Measurements from ENCODE around the gene MT1H. TPM values are rescaled to one million over a fixed set of nuclear protein-coding genes. Genes with fewer than 3 reads are reported as not detected.

The MT1H gene
- total and polyA plus RNA-seq, 9 of the 15 experiments (the other 6 are each of a cell fraction or from before 2014, with no cell fraction given) = 0.13 to 0.37 TPM; not detected in 7

- Histone ChIP-seq H4K20me1 (replicated peaks; ENCODE audit: control insufficient read depth, insufficient read depth, low read length) (0 out of 2 replicates have a peak, but pooled peaks cover 4% of the 10 kb centered on the region), H3K4me1 (replicated peaks in 1 of 2; ENCODE audit: control insufficient read depth in 2 of 2, insufficient read depth in 2 of 2, low read length in 2 of 2) (peaks cover 3 to 22% of the 10 kb centered on the region in 2 experiments; a peak in 3 of 5 replicates), H3K9me3 (replicated peaks; ENCODE audit: control insufficient read depth, insufficient read depth, low read depth, low read length) (no peaks in the 10 kb centered on the region), H3K9ac (ENCODE audit: insufficient read depth in 1 of 2, low read depth in 2 of 2, low read length in 2 of 2) (no peak overlapping the region), H3K27ac (ENCODE audit: extremely low read depth, low read depth, low read length) (no peak overlapping the region), H3K27me3 (ENCODE audit: control insufficient read depth in 2 of 2, insufficient read depth in 2 of 2, low read length in 2 of 2) (peaks cover 28 to 70% of the 10 kb centered on the region in 2 experiments), H3K4me3 (no peak overlapping the region), H2AFZ (ENCODE audit: low read depth, low read length) (no peak overlapping the region), H3K4me2 (ENCODE audit: insufficient read depth, low read length) (no peak overlapping the region), H3K79me2 (ENCODE audit: control insufficient read depth, insufficient read depth, low read length) (no peaks in the 10 kb centered on the region), H3K9me1 (ENCODE audit: control insufficient read depth, insufficient read depth, low read length) (no peaks in the 10 kb centered on the region), H3K36me3 (ENCODE audit: control insufficient read depth, insufficient read depth, low read length) (no peaks in the 10 kb centered on the region)
- CTCF ChIA-PET (ENCODE audit: low intra/inter-chr PET ratio) = no interaction called here
- POLR2A ChIA-PET = interaction anchor here (0.6 to 1.1 kb wide), 2 partner anchors 10 to 1423 kb away, joined by 3 to 4 read pairs; no protein-coding TSS in a partner anchor
- intact Hi-C loops (cut with micrococcal nuclease) = no loop called here
- in situ Hi-C loops (cut with MboI) = no loop called here
- ATAC-seq = no peak
- DNase-seq (ENCODE audit: extremely low read depth in 1 of 4, low spot score in 3 of 4) = no peak
- 0% methylated on average over 1 of the region's 1 CpG for WGBS (ENCODE audit: insufficient coverage, low coverage, missing lambda C conversion rate)
- no TSS peak for BruUV-seq (replicated peaks)
- FAIRE-seq = no peak
- TF ChIP-seq CBX8 (IDR thresholded peaks at IDR 0.05; ENCODE audit: borderline replicate concordance, extremely low read depth, low read depth, low read length, poor library complexity, severe bottlenecking) (no peak), FOXJ3 (CRISPR knock-in tag; IDR thresholded peaks at IDR 0.05) (no peak), ARID3B (CRISPR knock-in tag; IDR thresholded peaks at IDR 0.05; ENCODE audit: borderline replicate concordance) (no peak), LCOR (CRISPR knock-in tag; IDR thresholded peaks at IDR 0.05) (no peak), ZBTB33 (CRISPR knock-in tag; IDR thresholded peaks at IDR 0.05) (no peak), ZBTB43 (CRISPR knock-in tag; IDR thresholded peaks at IDR 0.05) (no peak), LARP7 (IDR thresholded peaks at IDR 0.05) (no peak), CEBPZ (IDR thresholded peaks at IDR 0.05; ENCODE audit: borderline replicate concordance, low read depth, low read length) (no peak), ASH1L (IDR thresholded peaks at IDR 0.05; ENCODE audit: borderline replicate concordance, low read depth, partially characterized antibody) (no peak), NONO (IDR thresholded peaks at IDR 0.05; ENCODE audit: low read depth in 2 of 2, low read length in 1 of 2) (no peak), ZNF79 (CRISPR knock-in tag; IDR thresholded peaks at IDR 0.05; ENCODE audit: low read depth) (no peak), FOXJ2 (tag; IDR thresholded peaks at IDR 0.05) (no peak), ZC3H11A (IDR thresholded peaks at IDR 0.05; ENCODE audit: low read depth, low read length) (no peak), RFX5 (IDR thresholded peaks at IDR 0.05; ENCODE audit: low read depth, low read length) (no peak)
Measured at GRCh38 chr16:56640076-56640475, 29.5 kb upstream of the MT1H start.

Data from K562 (cell line).